Upper lobe of left lung (tissue), 6 donors: ENCODE measurements around the gene SHC1. TPM values are rescaled to one million over a fixed set of nuclear protein-coding genes. Genes with fewer than 3 reads are reported as not detected.

Experiments used
- ATAC-seq, 2 donors: fragments of 200-7000 bp; cut with Tn5 transposase; one replicate each; pipeline ENCODE4 v1.9.1; 2022; ENCODE audit warnings: mild to moderate bottlenecking in 2 of 2, moderate library complexity in 2 of 2; ENCODE audit not compliant: low FRiP score in 2 of 2
- DNase-seq, 2 donors: peaks; one replicate each; pipeline ENCODE4 v3.0.0-alpha.2; 2019 to 2020
- H3K27ac ChIP-seq, 4 donors: fragments of 200-600 bp; sonication (generic); one replicate each; pipeline ENCODE4 v1.5.1; 2016 to 2019
- H3K27me3 ChIP-seq, 4 donors: fragments of 200-600 bp; sonication (generic); one replicate each; pipeline ENCODE4 v1.5.1; 2017 to 2019
- H3K36me3 ChIP-seq, 4 donors: fragments of 200-600 bp; sonication (generic); one replicate each; pipeline ENCODE4 v1.5.1; 2016 to 2019
- H3K4me1 ChIP-seq, 4 donors: fragments of 200-600 bp; sonication (generic); one replicate each; pipeline ENCODE4 v1.5.1; 2018 to 2019
- H3K4me3 ChIP-seq, 4 donors: fragments of 200-600 bp; sonication (generic); one replicate each; pipeline ENCODE4 v1.5.1; 2017 to 2019; ENCODE audit warnings: mild to moderate bottlenecking in 2 of 4, moderate library complexity in 1 of 4
- H3K9me3 ChIP-seq, 4 donors: fragments of 200-600 bp; sonication (generic); one replicate each; pipeline ENCODE4 v1.5.1; 2018 to 2019
- CTCF ChIP-seq, 6 experiments: fragments of 450-650 bp in 4 of 6; fragments of 200-600 bp in 2 of 6; sonication (generic) in 2 of 6; IDR thresholded peaks; one replicate each; pipeline ENCODE4 v1.5.1; 2016 to 2019; ENCODE audit warnings: antibody characterized with exemption in 6 of 6
- EP300 ChIP-seq, 4 donors: sonication (generic); formaldehyde crosslinking; IDR thresholded peaks; one replicate each; pipeline ENCODE4 v1.5.1; 2017; ENCODE audit warnings: antibody characterized with exemption in 4 of 4, control low read depth in 2 of 4
- POLR2A ChIP-seq, 4 donors: fragments of 450-650 bp; IDR thresholded peaks; one replicate each; pipeline ENCODE4 v1.5.1; 2016 to 2017; ENCODE audit warnings: antibody characterized with exemption in 4 of 4, mild to moderate bottlenecking in 2 of 4
- POLR2AphosphoS5 ChIP-seq, 2 donors: sonication (generic); formaldehyde crosslinking; IDR thresholded peaks; one replicate each; pipeline ENCODE4 v1.5.1; 2017; ENCODE audit warnings: antibody characterized with exemption in 2 of 2
- WGBS, 2 donors: methylation state at CpG; one replicate each; pipeline ENCODE4 v1.1.5; 2017 to 2018; 5-methylcytosine and 5-hydroxymethylcytosine counted together
- total RNA-seq, 6 donors: library from RNA; depleted of rRNA in 4 of 6; stranded (reverse); fragments of >200 nt in 4 of 6; gene quantifications; one replicate each; pipeline versions ENCODE4 v1.1.0 to v1.2.1, GENCODE V29; 2016 to 2021
- donor health status: DM: no; HTN: no; CAD: no; lungs with moderate emphysema.
- donor health status: DM: no; HTN: yes; CAD: no; lungs with severe emphysema.

Gene SHC1
- total RNA-seq, 6 donors from 2014 or later: 55.5 to 130 (median 69.1) TPM

- Histone ChIP-seq H3K9me3 (no peaks in the 10 kb centered on the region), H3K36me3 (peaks cover 8 to 48% (median 30%) of the 10 kb centered on the region in 4 donors), H3K4me3 (no peak overlapping the region), H3K27ac (no peak overlapping the region), H3K4me1 (peaks cover 10 to 26% (median 14%) of the 10 kb centered on the region in 4 donors), H3K27me3 (no peaks in the 10 kb centered on the region)
- TF ChIP-seq CTCF (IDR thresholded peaks at IDR 0.05) (no peak), EP300 (IDR thresholded peaks at IDR 0.05) (no peak), POLR2AphosphoS5 (IDR thresholded peaks at IDR 0.05) (no peak), POLR2A (IDR thresholded peaks at IDR 0.05) (no peak)
- DNase-seq (peak in 1 of 2 donors; percentile 74), ATAC-seq (no peak)
- WGBS, 2 donors: 93 to 95% methylated on average over 10 to 11 of the region's 11 CpGs
Observed at GRCh38 chr1:154948079-154948478, 22.5 kb downstream of the SHC1 start.

- no peak overlapping the region for H3K4me3 ChIP-seq
- no peaks in the 10 kb centered on the region for H3K9me3 ChIP-seq
- no peak overlapping the region for H3K27ac ChIP-seq
- H3K4me1 ChIP-seq: peaks cover 22 to 28% (median 25%) of the 10 kb centered on the region in 4 donors
- DNase-seq (peak in 1 of 2 donors; percentile 54), ATAC-seq (no peak)
- H3K36me3 ChIP-seq: peaks cover 2 to 48% (median 28%) of the 10 kb centered on the region in 4 donors
- 82 to 87% methylated on average over 10 to 16 of the region's 17 CpGs for WGBS, 2 donors
- no peaks in the 10 kb centered on the region for H3K27me3 ChIP-seq
- no peak for TF ChIP-seq POLR2AphosphoS5 (IDR thresholded peaks at IDR 0.05)
- TF ChIP-seq EP300 (IDR thresholded peaks at IDR 0.05): no peak
- no peak for TF ChIP-seq POLR2A (IDR thresholded peaks at IDR 0.05)
- TF ChIP-seq CTCF (IDR thresholded peaks at IDR 0.05): no peak
Observed at GRCh38 chr1:154945962-154946850, 24.3 kb downstream of the SHC1 start.

- peaks cover 22 to 28% (median 25%) of the 10 kb centered on the region in 4 donors for H3K4me1 ChIP-seq
Observed at GRCh38 chr1:154945160-154945961, 25.2 kb downstream of the SHC1 start.

More at GRCh38 chr1:154945160-154945961, 25.2 kb downstream of the SHC1 start:
- no peaks in the 10 kb centered on the region for H3K9me3 ChIP-seq
- H3K36me3 ChIP-seq: peaks cover 2 to 40% (median 21%) of the 10 kb centered on the region in 4 donors
- TF ChIP-seq CTCF (IDR thresholded peaks at IDR 0.05) (no peak), POLR2AphosphoS5 (IDR thresholded peaks at IDR 0.05) (no peak), EP300 (IDR thresholded peaks at IDR 0.05) (no peak), POLR2A (IDR thresholded peaks at IDR 0.05) (no peak)
- no peak for ATAC-seq
- no peaks in the 10 kb centered on the region for H3K27me3 ChIP-seq
- WGBS, 2 donors: 87 to 91% methylated on average over 7 to 15 of the region's 15 CpGs
- H3K27ac ChIP-seq: no peak overlapping the region
- no peak overlapping the region for H3K4me3 ChIP-seq
- DNase-seq: peak in 1 of 2 donors; percentile 29
